IMR-90 (cell line): ENCODE data around the gene FBXL13. TPM values are rescaled to one million over a fixed set of nuclear protein-coding genes. Genes with fewer than 3 reads are reported as not detected.

Experiments
- ATAC-seq: fragments of 200-7000 bp; cut with Tn5 transposase; 2 replicates; pipeline ENCODE4 v1.9.1; 2020; ENCODE audit warnings: low read depth, mild to moderate bottlenecking, moderate library complexity
- BruUV-seq: library from RNA; stranded (reverse); fragments of 400-500 nt; replicated peaks from 2 replicates; lab custom pipeline; 2021; lab: Mats Ljungman, UMichigan
- CTCF ChIA-PET: fragments of 300-600 bp; formaldehyde crosslinking; extraction: SDS; loops from one replicate; lab custom pipeline; 2021; ENCODE audit warnings: antibody characterized with exemption; lab: Yijun Ruan, JAX
- POLR2A ChIA-PET: fragments of 300-600 bp; sonication (Branson Sonifier 250); formaldehyde crosslinking; loops from one replicate; lab custom pipeline; 2022; ENCODE audit warnings: antibody characterized with exemption; ENCODE audit not compliant: unreplicated experiment; lab: Charles Lee
- DNase-seq: peaks from one replicate; pipeline ENCODE4 v3.0.0; 2013
- H2AFZ ChIP-seq: replicated peaks from 2 replicates; pipeline ENCODE3; 2013; ENCODE audit warnings: low read length, mild to moderate bottlenecking; ENCODE audit not compliant: poor library complexity
- H2AK5ac ChIP-seq: 2 replicates; pipeline ENCODE4 v1.6.1; 2013; ENCODE audit warnings: low read depth, low read length, inconsistent platforms
- H2AK9ac ChIP-seq: replicated peaks from 2 replicates; pipeline ENCODE3; 2013; ENCODE audit warnings: mild to moderate bottlenecking, low read depth, low read length, moderate library complexity; ENCODE audit not compliant: poor library complexity
- H2BK120ac ChIP-seq: 2 replicates; pipeline ENCODE4 v1.6.1; 2013; ENCODE audit warnings: low read depth, low read length, inconsistent platforms
- H2BK15ac ChIP-seq: 3 replicates; pipeline ENCODE4 v1.6.1; 2013; ENCODE audit warnings: low read depth, low read length, inconsistent platforms
- H2BK20ac ChIP-seq: 2 replicates; pipeline ENCODE4 v1.6.1; 2013; ENCODE audit warnings: low read depth, mild to moderate bottlenecking, inconsistent platforms, low read length, moderate library complexity
- H2BK5ac ChIP-seq: 2 replicates; pipeline ENCODE4 v1.6.1; 2013; ENCODE audit warnings: mild to moderate bottlenecking, low read depth, low read length, inconsistent platforms; ENCODE audit not compliant: poor library complexity, severe bottlenecking
- H3K14ac ChIP-seq: replicated peaks from 2 replicates; pipeline ENCODE4 v1.6.1; 2013; ENCODE audit warnings: low read depth, low read length, inconsistent platforms
- H3K18ac ChIP-seq: 2 replicates; pipeline ENCODE4 v1.6.1; 2013; ENCODE audit warnings: low read depth, low read length, control low read depth
- H3K23ac ChIP-seq: 2 replicates; pipeline ENCODE4 v1.6.1; 2013; ENCODE audit warnings: low read depth, low read length, inconsistent platforms
- H3K27ac ChIP-seq: 2 replicates; pipeline ENCODE4 v1.5.1; 2013; ENCODE audit warnings: mild to moderate bottlenecking, control low read depth, low read length; ENCODE audit not compliant: insufficient read depth
- H3K27me3 ChIP-seq: 2 replicates; pipeline ENCODE4 v1.6.1; 2013; ENCODE audit warnings: low read length; ENCODE audit not compliant: control insufficient read depth, insufficient read depth
- H3K36me3 ChIP-seq: 2 replicates; pipeline ENCODE4 v1.6.1; 2013; ENCODE audit warnings: low read length, mixed read lengths; ENCODE audit not compliant: control insufficient read depth, insufficient read depth
- H3K4ac ChIP-seq: 2 replicates; pipeline ENCODE4 v1.6.1; 2013; ENCODE audit warnings: low read depth, low read length, inconsistent platforms
- H3K4me1 ChIP-seq: 2 replicates; pipeline ENCODE4 v1.6.1; 2013; ENCODE audit warnings: low read length, mixed read lengths; ENCODE audit not compliant: control insufficient read depth, insufficient read depth
- H3K4me2 ChIP-seq: 2 replicates; pipeline ENCODE4 v1.6.1; 2013; ENCODE audit warnings: low read depth, mild to moderate bottlenecking, control low read depth, low read length, moderate library complexity
- H3K4me3 ChIP-seq: 2 replicates; pipeline ENCODE4 v1.5.1; 2013; ENCODE audit warnings: low read depth, mild to moderate bottlenecking, control low read depth, low read length, moderate library complexity; ENCODE audit not compliant: insufficient read depth
- H3K56ac ChIP-seq: 2 replicates; pipeline ENCODE4 v1.6.1; 2013; ENCODE audit warnings: low read length, inconsistent platforms; ENCODE audit not compliant: insufficient read depth; ENCODE audit errors: extremely low read depth
- H3K79me1 ChIP-seq, 2 experiments: 2 replicates each; pipeline ENCODE4 v1.6.1; 2013; ENCODE audit warnings: low read length in 2 of 2, inconsistent platforms in 1 of 2, low read depth in 1 of 2
- H3K9ac ChIP-seq: 2 replicates; pipeline ENCODE4 v1.6.1; 2013; ENCODE audit warnings: low read depth, low read length, control low read depth
- H3K9me1 ChIP-seq: 2 replicates; pipeline ENCODE4 v1.6.1; 2013; ENCODE audit warnings: low read length, inconsistent platforms; ENCODE audit not compliant: insufficient read depth
- H3K9me3 ChIP-seq: 2 replicates; pipeline ENCODE4 v1.6.1; 2013; ENCODE audit warnings: low read length; ENCODE audit not compliant: control insufficient read depth, insufficient read depth
- H4K20me1 ChIP-seq: 2 replicates; pipeline ENCODE4 v1.6.1; 2013; ENCODE audit warnings: low read length, inconsistent platforms; ENCODE audit not compliant: insufficient read depth
- H4K5ac ChIP-seq: 2 replicates; pipeline ENCODE4 v1.6.1; 2013; ENCODE audit warnings: mild to moderate bottlenecking, low read depth, low read length, control low read depth
- H4K8ac ChIP-seq, 2 experiments: 2 replicates each; pipeline ENCODE4 v1.6.1; 2013; ENCODE audit warnings: low read depth in 2 of 2, low read length in 2 of 2, control low read depth in 1 of 2, inconsistent platforms in 1 of 2
- H4K91ac ChIP-seq: 2 replicates; pipeline ENCODE4 v1.6.1; 2013; ENCODE audit warnings: low read depth, low read length, inconsistent platforms; ENCODE audit not compliant: insufficient read depth
- BHLHE40 ChIP-seq: fragments of 150-350 bp; IDR thresholded peaks from 2 replicates; pipeline ENCODE4 v1.6.1; 2016; ENCODE audit warnings: mild to moderate bottlenecking, low read depth, low read length
- MAZ ChIP-seq: IDR thresholded peaks from 2 replicates; pipeline ENCODE4 v1.6.1; 2012; ENCODE audit warnings: low read depth, mild to moderate bottlenecking, low read length, improper control_type of control experiment, moderate library complexity, borderline replicate concordance
- RAD21 ChIP-seq: IDR thresholded peaks from 2 replicates; pipeline ENCODE4 v1.6.1; 2012; ENCODE audit warnings: low read length, improper control_type of control experiment
- USF2 ChIP-seq: fragments of 150-350 bp; IDR thresholded peaks from 2 replicates; pipeline ENCODE4 v1.6.1; 2017; ENCODE audit warnings: mild to moderate bottlenecking, antibody characterized with exemption, low read length, low read depth
- WGBS, 2 experiments: methylation state at CpG; one replicate each; pipeline versions ENCODE4 v1.1.5 to v1.1.7; 2013; ENCODE audit warnings: missing lambda C conversion rate in 2 of 2; ENCODE audit not compliant: insufficient read length in 1 of 2; ENCODE audit errors: extremely low coverage in 2 of 2; 5-methylcytosine and 5-hydroxymethylcytosine counted together
- dilution Hi-C: fragments of 300-500 bp; cut with HindIII; formaldehyde crosslinking; loops from one replicate; pipeline ENCODE4 v1.14.3; 2018; ENCODE audit warnings: low sequenced_read_pairs; ENCODE audit not compliant: unreplicated experiment
- in situ Hi-C: fragments of 300-500 bp; cut with MboI; formaldehyde crosslinking; loops from 3 replicates; pipeline ENCODE4 v1.14.3; 2019; ENCODE audit warnings: low sequenced_read_pairs, inconsistent platforms, mixed read lengths
- intact Hi-C: fragments of 100-400 bp; cut with micrococcal nuclease; formaldehyde crosslinking; loops from 2 replicates; pipeline ENCODE4 v1.10.0; 2022
- polyA plus RNA-seq, 3 experiments: library from polyadenylated mRNA; depleted of rRNA; stranded (reverse); fragments of >200 nt; gene quantifications; 2 replicates each; pipeline ENCODE4 v1.2.3, GENCODE V29; 2012; ENCODE audit warnings: low replicate concordance in 1 of 3
- total RNA-seq: library from RNA; depleted of rRNA; stranded (reverse); fragments of >200 nt; gene quantifications from 2 replicates; pipeline ENCODE4 v1.2.3, GENCODE V29; 2012

The FBXL13 gene
- total and polyA plus RNA-seq, 2 of the 4 experiments (the other 2 are of a cell fraction) = 0.24 to 0.36 TPM

DNA sequence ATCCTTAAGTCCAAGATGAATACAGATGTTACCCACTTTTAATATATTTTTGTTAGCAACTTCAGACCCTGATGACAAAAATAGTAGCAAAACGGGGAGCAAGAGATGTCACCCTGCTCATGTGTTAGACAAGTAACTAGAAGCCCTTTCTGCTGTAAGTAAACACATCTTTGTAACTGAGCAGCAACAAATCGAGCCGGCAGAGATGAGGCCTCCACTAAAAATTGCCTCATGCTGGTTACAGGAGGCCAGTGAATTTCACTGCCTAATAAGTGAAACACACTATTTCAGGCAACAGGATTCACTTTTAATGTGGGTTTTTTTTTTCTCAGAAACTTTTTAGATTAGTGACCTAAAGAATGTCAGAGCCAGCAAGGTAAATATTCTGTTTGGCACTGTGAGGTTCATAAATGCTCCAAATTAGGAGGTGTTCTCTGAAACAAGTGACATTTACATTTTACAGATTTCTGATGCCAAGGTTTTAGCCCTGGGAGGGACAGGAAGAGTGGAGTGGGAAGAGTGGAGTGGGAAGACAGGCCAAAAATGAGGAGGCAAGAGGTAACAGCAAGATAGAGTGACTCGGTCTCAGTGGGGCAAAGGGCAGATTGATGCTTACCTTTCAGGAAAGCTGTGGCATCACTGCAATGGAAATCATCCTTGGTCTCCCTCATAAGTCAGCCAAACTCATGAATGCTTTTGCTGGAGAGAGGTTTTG lies 215.4 kb downstream of the FBXL13 start:
- BruUV-seq = no TSS peak
- H4K8ac ChIP-seq = peak overlapping the region; percentile 26 to 71
- peak; percentile 42; the same call in 1 of the 2 replicates for ATAC-seq

More for the DNA sequence above, 215.4 kb downstream of the FBXL13 start:
- peak overlapping the region; percentile 62 for H4K5ac ChIP-seq
- no peak overlapping the region for H2AK9ac ChIP-seq
- no peak for DNase-seq
- no peaks in the 10 kb centered on the region for H3K27me3 ChIP-seq
- H3K56ac ChIP-seq = no peak overlapping the region
- H4K20me1 ChIP-seq = no peaks in the 10 kb centered on the region
- H3K4me1 ChIP-seq = peaks cover 15% of the 10 kb centered on the region
- intact Hi-C loops = no loop called here
- 100% methylated on average over 1 of the region's 4 CpGs; no CpG with 5 or more reads in 1 of the 2 experiments for WGBS, 2 experiments
- H2BK120ac ChIP-seq = peak overlapping the region; percentile 55
- H3K9me1 ChIP-seq = peaks cover 15% of the 10 kb centered on the region
- CTCF ChIA-PET = no interaction called here
- no peak overlapping the region for H2AFZ ChIP-seq
- peak overlapping the region; percentile 3; the same call in 1 of the 2 replicates for H3K9ac ChIP-seq
- peak overlapping the region; percentile 61 for H3K4ac ChIP-seq
- peak overlapping the region; percentile 49 for H2AK5ac ChIP-seq
- in situ Hi-C loops = no loop called here
- peak overlapping the region; percentile 66 for H3K18ac ChIP-seq
- H3K36me3 ChIP-seq = no peaks in the 10 kb centered on the region
- peak overlapping the region; percentile 50 for H4K91ac ChIP-seq
- no peaks in the 10 kb centered on the region for H3K9me3 ChIP-seq
- H3K23ac ChIP-seq = peak overlapping the region; percentile 75
- dilution Hi-C loops = no loop called here
- peak overlapping the region; percentile 25 for H2BK5ac ChIP-seq
- H2BK20ac ChIP-seq = peak overlapping the region; percentile 42
- POLR2A ChIA-PET = no interaction called here
- H3K4me3 ChIP-seq = no peak overlapping the region
- TF ChIP-seq RAD21 = no peak
- TF ChIP-seq BHLHE40 = no peak
- no peak for TF ChIP-seq MAZ
- TF ChIP-seq USF2 = no peak
- peak overlapping the region; percentile 13; the same call in 1 of the 2 replicates for H3K4me2 ChIP-seq
- peak overlapping the region; percentile 25; the same call in 1 of the 2 replicates for H3K27ac ChIP-seq
- peak overlapping the region; percentile 71 for H3K14ac ChIP-seq
- peak overlapping the region; percentile 39; the same call in 2 of the 3 replicates for H2BK15ac ChIP-seq
- H3K79me1 ChIP-seq = no peaks in the 10 kb centered on the region
